GM12878 (cell line): ENCODE results near the gene CGB2. TPM values are rescaled to one million over a fixed set of nuclear protein-coding genes. Genes with fewer than 3 reads are reported as not detected.

Experiments used
- ATAC-seq: fragments of 200-7000 bp; cut with Tn5 transposase; 3 replicates; pipeline ENCODE4 v1.9.1; 2020; ENCODE audit warnings: mild to moderate bottlenecking, moderate library complexity
- BruUV-seq: library from RNA; stranded (reverse); fragments of 400-500 nt; replicated peaks from 2 replicates; lab custom pipeline; 2021; lab: Mats Ljungman, UMichigan
- CTCF ChIA-PET: fragments of 300-600 bp; sonication (Branson Sonifier 250); formaldehyde crosslinking; extraction: SDS; loops from one replicate; lab custom pipeline; 2021; ENCODE audit warnings: inconsistent platforms; lab: Yijun Ruan, JAX
- POLR2A ChIA-PET: fragments of 350-600 bp; formaldehyde crosslinking; extraction: SDS; loops from one replicate; lab custom pipeline; 2021; ENCODE audit warnings: inconsistent platforms; lab: Charles Lee
- RAD21 ChIA-PET: fragments of 300-600 bp; sonication (Branson Sonifier 250); formaldehyde crosslinking; loops from one replicate; lab custom pipeline; 2023; ENCODE audit warnings: antibody characterized with exemption; ENCODE audit not compliant: unreplicated experiment; lab: Charles Lee
- SMC1A ChIA-PET: fragments of 300-600 bp; sonication (Branson Sonifier 250); formaldehyde crosslinking; loops from one replicate; lab custom pipeline; 2023; ENCODE audit not compliant: unreplicated experiment, uncharacterized antibody; lab: Charles Lee
- DNase-seq: peaks from one replicate; pipeline ENCODE4 v3.0.0-alpha.2; 2011; ENCODE audit warnings: low read depth, low spot score
- FAIRE-seq: peaks from 3 replicates; lab custom pipeline; 2011; peaks lifted over from hg19 to GRCh38; lab: Jason Lieb, UNC
- H2AFZ ChIP-seq: 2 replicates; pipeline ENCODE4 v1.6.0; 2011; ENCODE audit warnings: low read depth, low read length, control low read depth; ENCODE audit not compliant: control insufficient read depth
- H3K27ac ChIP-seq: 2 replicates; pipeline ENCODE4 v1.5.1; 2011; ENCODE audit warnings: control low read depth; ENCODE audit not compliant: control insufficient read depth, insufficient read depth
- H3K27me3 ChIP-seq, 2 experiments: replicated peaks in 1 of 2; 2 replicates each; pipeline versions ENCODE4 v1.6.0 to v1.6.1; 2011; ENCODE audit warnings: low read length in 1 of 2; ENCODE audit not compliant: control insufficient read depth in 2 of 2, insufficient read depth in 2 of 2
- H3K36me3 ChIP-seq, 2 experiments: 2 replicates each; pipeline ENCODE4 v1.5.1; 2011; ENCODE audit warnings: low read length in 1 of 2; ENCODE audit not compliant: control insufficient read depth in 2 of 2, insufficient read depth in 2 of 2
- H3K4me1 ChIP-seq: 2 replicates; pipeline ENCODE4 v1.6.1; 2011; ENCODE audit warnings: mild to moderate bottlenecking, low read length, moderate library complexity, mixed read lengths; ENCODE audit not compliant: control insufficient read depth, insufficient read depth
- H3K4me2 ChIP-seq: 2 replicates; pipeline ENCODE4 v1.6.0; 2011; ENCODE audit warnings: control low read depth; ENCODE audit not compliant: control insufficient read depth, insufficient read depth
- H3K4me3 ChIP-seq: fragments of 200-600 bp; sonication (generic); 2 replicates; pipeline ENCODE4 v1.5.1; 2016
- H3K79me2 ChIP-seq: 2 replicates; pipeline ENCODE4 v1.6.0; 2011; ENCODE audit warnings: low read length; ENCODE audit not compliant: control insufficient read depth, insufficient read depth
- H3K9ac ChIP-seq: 2 replicates; pipeline ENCODE4 v1.8.0; 2011; ENCODE audit warnings: low read length, control low read depth, mixed read lengths; ENCODE audit not compliant: control insufficient read depth, insufficient read depth
- H3K9me3 ChIP-seq: replicated peaks from 3 replicates; pipeline ENCODE4 v1.5.1; 2011; ENCODE audit warnings: mild to moderate bottlenecking, low read length; ENCODE audit not compliant: control insufficient read depth, insufficient read depth
- H4K20me1 ChIP-seq: 2 replicates; pipeline ENCODE4 v1.6.0; 2011; ENCODE audit not compliant: control insufficient read depth, insufficient read depth
- CHD2 ChIP-seq: IDR thresholded peaks from 2 replicates; pipeline ENCODE4 v1.6.1; 2011; ENCODE audit warnings: low read depth, low read length, improper control_type of control experiment, borderline replicate concordance
- CUX1 ChIP-seq: IDR thresholded peaks from 2 replicates; pipeline ENCODE4 v1.6.1; 2012; ENCODE audit warnings: improper control_type of control experiment, low read depth, low read length; ENCODE audit not compliant: insufficient replicate concordance
- MYC ChIP-seq: IDR thresholded peaks from 2 replicates; pipeline ENCODE4 v1.6.1; 2011; ENCODE audit warnings: mild to moderate bottlenecking, low read length, moderate library complexity, inconsistent platforms; ENCODE audit not compliant: insufficient read depth, insufficient replicate concordance, insufficient read length, severe bottlenecking
- NFYA ChIP-seq: IDR thresholded peaks from 2 replicates; pipeline ENCODE4 v1.6.1; 2011; ENCODE audit warnings: low read depth, mild to moderate bottlenecking, low read length, improper control_type of control experiment, borderline replicate concordance
- NKRF ChIP-seq: fragments of 450-650 bp; conservative IDR thresholded peaks from 2 replicates; pipeline ENCODE4 v1.6.1; 2017; ENCODE audit warnings: mild to moderate bottlenecking, moderate library complexity
- RBBP5 ChIP-seq: fragments of 200-600 bp; sonication (generic); conservative IDR thresholded peaks from 2 replicates; pipeline ENCODE4 v1.6.1; 2016
- SUPT20H ChIP-seq: IDR thresholded peaks from 2 replicates; pipeline ENCODE4 v1.6.1; 2011; ENCODE audit warnings: low read depth, mild to moderate bottlenecking, low read length, moderate library complexity, borderline replicate concordance; ENCODE audit not compliant: control insufficient read depth
- ZNF687 ChIP-seq: fragments of 450-650 bp; IDR thresholded peaks from 2 replicates; pipeline ENCODE4 v1.6.1; 2017; ENCODE audit warnings: mild to moderate bottlenecking, moderate library complexity
- ZZZ3 ChIP-seq: IDR thresholded peaks from 2 replicates; pipeline ENCODE4 v1.6.1; 2011; ENCODE audit warnings: low read depth; ENCODE audit not compliant: control insufficient read depth, insufficient read length
- WGBS: methylation state at CpG from one replicate; pipeline ENCODE4 v1.1.6; 2016; ENCODE audit warnings: low lambda C conversion rate; ENCODE audit not compliant: insufficient replicate concordance, insufficient coverage; ENCODE audit errors: missing lambda C conversion rate; 5-methylcytosine and 5-hydroxymethylcytosine counted together
- in situ Hi-C: fragments of 300-500 bp; cut with MboI; formaldehyde crosslinking; loops from 9 replicates; pipeline ENCODE4 v1.14.3; 2018; ENCODE audit warnings: mixed read lengths
- intact Hi-C: fragments of 100-400 bp; cut with micrococcal nuclease; formaldehyde crosslinking; loops from one replicate; pipeline ENCODE4 v1.14.2; 2022; ENCODE audit not compliant: unreplicated experiment
- polyA plus RNA-seq, 11 experiments: library from polyadenylated mRNA; depleted of rRNA in 4 of 11; unstranded in 6 of 11; stranded (reverse) in 5 of 11; fragments of >200 nt; fragmentation: Nextera tagmentation in 4 of 11; fragmentation: Illumina TruSeq in 1 of 11; extraction: Ambion mirVana in 4 of 11; extraction: Trizol in 1 of 11; gene quantifications; 1 replicate in 1 of 11; 2 replicates in 10 of 11; pipeline versions ENCODE4 v1.2.1 to v1.2.3, GENCODE V29; 2011 to 2016; ENCODE audit warnings: inconsistent platforms in 2 of 11, missing spikeins in 2 of 11, low read depth in 1 of 11
- total RNA-seq, 4 experiments: library from RNA; depleted of rRNA in 3 of 4; stranded (reverse); fragments of >200 nt in 3 of 4; fragmentation: Illumina TruSeq in 1 of 4; extraction: Trizol in 1 of 4; gene quantifications; 2 replicates each; pipeline versions ENCODE4 v1.2.1 to v1.2.3, GENCODE V29; 2013 to 2021

CGB2 gene
- total and polyA plus RNA-seq, 10 of the 15 experiments (the other 5 are each of a cell fraction or from before 2014, with no cell fraction given): 0.20 to 0.37 TPM; not detected in 8

- TF ChIP-seq NKRF (no peak), MYC (no peak), RBBP5 (no peak)
Measured at GRCh38 chr19:49067554-49067953, 35.9 kb downstream of the CGB2 start (continued).

- in situ Hi-C loops (no loop called here), intact Hi-C loops (no loop called here)
- SMC1A ChIA-PET: no interaction called here
- no peaks in the 10 kb centered on the region for H3K4me1 ChIP-seq
- H3K27ac ChIP-seq: no peak overlapping the region
- no peak overlapping the region for H3K4me3 ChIP-seq
- 53% methylated on average over 9 of the region's 9 CpGs for WGBS
- no peaks in the 10 kb centered on the region for H3K79me2 ChIP-seq
- CTCF ChIA-PET: interaction anchor here (1.4 kb wide), 1 partner anchor 157 kb away, joined by 3 read pairs; no protein-coding TSS in a partner anchor
- no peaks in the 10 kb centered on the region; the same call in 2 of the 3 replicates for H3K9me3 ChIP-seq
- no peak overlapping the region for H2AFZ ChIP-seq
- peaks cover 1 to 5% of the 10 kb centered on the region in 2 experiments for H3K27me3 ChIP-seq
- no peak for ATAC-seq
- H3K9ac ChIP-seq: no peak overlapping the region
- RAD21 ChIA-PET: interaction anchor here (1.9 kb wide), 1 partner anchor 139 kb away, joined by 4 read pairs; no protein-coding TSS in a partner anchor
- DNase-seq: no peak
- BruUV-seq: no TSS peak
- no peaks in the 10 kb centered on the region for H3K36me3 ChIP-seq
- no peaks in the 10 kb centered on the region for H4K20me1 ChIP-seq
- no peak overlapping the region for H3K4me2 ChIP-seq
- POLR2A ChIA-PET: interaction anchor here (1.3 kb wide), 1 partner anchor 8 kb away, joined by 4 read pairs; no protein-coding TSS in a partner anchor
- no peak for FAIRE-seq
- TF ChIP-seq SUPT20H: no peak
- no peak for TF ChIP-seq ZNF687
- no peak for TF ChIP-seq ZZZ3
- TF ChIP-seq CUX1: no peak
- no peak for TF ChIP-seq NFYA
- no peak for TF ChIP-seq CHD2
Measured at GRCh38 chr19:49069026-49069425, 37.3 kb downstream of the CGB2 start.
